ENCODE results near the gene SST.

- no peak for TF ChIP-seq POLR2AphosphoS5 (IDR thresholded peaks at IDR 0.05)
- TF ChIP-seq CTCF (IDR thresholded peaks at IDR 0.05; ENCODE audit: poor library complexity, severe bottlenecking) = no peak
- TF ChIP-seq RAD21 (conservative IDR thresholded peaks at IDR 0.05) = no peak
- TF ChIP-seq EP300 (conservative IDR thresholded peaks at IDR 0.05; ENCODE audit: poor library complexity, severe bottlenecking) = no peak
- TF ChIP-seq TAF1 (IDR thresholded peaks at IDR 0.05; ENCODE audit: low read depth) = no peak
- no peak for TF ChIP-seq SMC3 (conservative IDR thresholded peaks at IDR 0.05; ENCODE audit: poor library complexity)
- no peak for TF ChIP-seq EZH2 (IDR thresholded peaks at IDR 0.05; ENCODE audit: borderline replicate concordance, insufficient read depth, low read length, poor library complexity, severe bottlenecking)
- TF ChIP-seq REST (IDR thresholded peaks at IDR 0.05; ENCODE audit: borderline replicate concordance) = no peak
These were observed 23.1 kb downstream of the SST start for GRCh38 chr3:187646906-187647660.

Measured in neural cell (in vitro differentiated cells).